Keratinocyte (primary cell): ENCODE data around the gene PRSS36. TPM values are rescaled to one million over a fixed set of nuclear protein-coding genes. Genes with fewer than 3 reads are reported as not detected.

Source experiments
- DNase-seq: peaks from one replicate; pipeline ENCODE4 v3.0.0-alpha.2; 2011; ENCODE audit warnings: low read depth, missing footprints, low spot score
- FAIRE-seq: peaks from 2 replicates; lab custom pipeline; 2011; peaks lifted over from hg19 to GRCh38; lab: Jason Lieb, UNC
- H2AFZ ChIP-seq: 2 replicates; pipeline ENCODE4 v1.6.0; 2012; ENCODE audit warnings: low read length, control low read depth, inconsistent platforms; ENCODE audit not compliant: control insufficient read depth
- H3K27ac ChIP-seq: 2 replicates; pipeline ENCODE4 v1.5.1; 2011; ENCODE audit warnings: low read length; ENCODE audit not compliant: control insufficient read depth, insufficient read depth
- H3K27me3 ChIP-seq: 3 replicates; pipeline ENCODE4 v1.6.0; 2011; ENCODE audit warnings: low read length; ENCODE audit not compliant: control insufficient read depth, insufficient read depth; ENCODE audit errors: extremely low read depth
- H3K36me3 ChIP-seq, 2 experiments: 2 replicates in 1 of 2; 3 replicates in 1 of 2; pipeline ENCODE4 v1.5.1; 2011; ENCODE audit warnings: low read length in 2 of 2, mild to moderate bottlenecking in 1 of 2; ENCODE audit not compliant: control insufficient read depth in 2 of 2, insufficient read depth in 2 of 2; ENCODE audit errors: extremely low read depth in 1 of 2
- H3K4me1 ChIP-seq: 3 replicates; pipeline ENCODE4 v1.5.1; 2011; ENCODE audit warnings: low read length; ENCODE audit not compliant: control insufficient read depth, insufficient read depth; ENCODE audit errors: extremely low read depth
- H3K4me2 ChIP-seq: 3 replicates; pipeline ENCODE4 v1.6.0; 2011; ENCODE audit warnings: low read depth, low read length; ENCODE audit not compliant: control insufficient read depth, insufficient read depth; ENCODE audit errors: extremely low read depth
- H3K4me3 ChIP-seq, 3 experiments: fragments of 200-600 bp in 1 of 3; sonication (generic) in 1 of 3; 2 replicates in 2 of 3; 3 replicates in 1 of 3; pipeline ENCODE4 v1.5.1; 2011 to 2016; ENCODE audit warnings: low read length in 3 of 3, mild to moderate bottlenecking in 3 of 3, control low read depth in 2 of 3, inconsistent platforms in 1 of 3, low read depth in 1 of 3, mixed read lengths in 1 of 3, mixed run types in 1 of 3, moderate library complexity in 1 of 3; ENCODE audit not compliant: control insufficient read depth in 2 of 3, insufficient read depth in 2 of 3; ENCODE audit errors: extremely low read depth in 1 of 3
- H3K79me2 ChIP-seq: 2 replicates; pipeline ENCODE4 v1.6.0; 2012; ENCODE audit warnings: low read length; ENCODE audit not compliant: control insufficient read depth, insufficient read depth
- H3K9ac ChIP-seq: 3 replicates; pipeline ENCODE4 v1.6.0; 2011; ENCODE audit warnings: low read length; ENCODE audit not compliant: control insufficient read depth, insufficient read depth; ENCODE audit errors: extremely low read depth
- H3K9me1 ChIP-seq: 3 replicates; pipeline ENCODE4 v1.6.0; 2011; ENCODE audit warnings: low read length; ENCODE audit not compliant: control insufficient read depth, insufficient read depth; ENCODE audit errors: extremely low read depth
- H3K9me3 ChIP-seq: 2 replicates; pipeline ENCODE4 v1.5.1; 2012; ENCODE audit warnings: low read depth, low read length; ENCODE audit not compliant: control insufficient read depth
- H4K20me1 ChIP-seq: 3 replicates; pipeline ENCODE4 v1.6.0; 2011; ENCODE audit warnings: low read length; ENCODE audit not compliant: control insufficient read depth, insufficient read depth; ENCODE audit errors: extremely low read depth
- CTCF ChIP-seq, 3 experiments: IDR thresholded peaks in 1 of 3; conservative IDR thresholded peaks in 1 of 3; optimal IDR thresholded peaks in 1 of 3; 2 replicates in 2 of 3; 3 replicates in 1 of 3; pipeline versions ENCODE3 to v1.5.1; 2011; ENCODE audit warnings: low read length in 3 of 3, mild to moderate bottlenecking in 3 of 3, moderate library complexity in 2 of 3, control low read depth in 1 of 3, inconsistent platforms in 1 of 3; ENCODE audit not compliant: insufficient read depth in 2 of 3; ENCODE audit errors: extremely low read depth in 1 of 3
- EZH2 ChIP-seq: IDR thresholded peaks from one replicate; pipeline ENCODE4 v1.6.1; 2012; ENCODE audit warnings: inconsistent platforms, mild to moderate bottlenecking, low read length, moderate library complexity
- dilution Hi-C: fragments of 300-500 bp; cut with MboI; formaldehyde crosslinking; loops from one replicate; pipeline ENCODE4 v1.7.0; 2020; ENCODE audit warnings: low sequenced_read_pairs; ENCODE audit not compliant: extremely low pct_ligation_motif_present
- polyA plus RNA-seq, 5 experiments: library from polyadenylated mRNA; depleted of rRNA in 3 of 5; stranded (reverse) in 3 of 5; stranded (forward) in 1 of 5; unstranded in 1 of 5; fragments of >200 nt; gene quantifications; 1 replicate in 1 of 5; 2 replicates in 3 of 5; 3 replicates in 1 of 5; pipeline versions ENCODE4 v1.2.1 to v1.2.3, GENCODE V29; 2011 to 2012; ENCODE audit warnings: missing spikeins in 2 of 5, low read depth in 1 of 5, low replicate concordance in 1 of 5

The PRSS36 gene
- polyA plus RNA-seq, 1 donor (not counting 4 experiments of a cell fraction or from before 2014, with no cell fraction given), result 0.43 TPM

GRCh38 chr16:31143011-31143693 is 6.7 kb downstream of the PRSS36 start:
- Histone ChIP-seq H3K4me1 (peaks cover 34% of the 10 kb centered on the region), H3K9me1 (no peaks in the 10 kb centered on the region), H3K9ac (peak overlapping the region; percentile 44), H3K79me2 (no peaks in the 10 kb centered on the region), H3K9me3 (no peaks in the 10 kb centered on the region), H3K27me3 (no peaks in the 10 kb centered on the region), H3K4me3 (peak overlapping the region in 1 of 3 experiments; percentile 49), H3K27ac (no peak overlapping the region), H2AFZ (peak overlapping the region; percentile 93), H4K20me1 (no peaks in the 10 kb centered on the region), H3K4me2 (peak overlapping the region; percentile 66), H3K36me3 (no peaks in the 10 kb centered on the region)
- dilution Hi-C loops, result no loop called here
- DNase-seq (no peak), FAIRE-seq (no peak)
- TF ChIP-seq EZH2 (no peak), CTCF (optimal IDR thresholded peaks at IDR 0.05 in 1 of 3, IDR thresholded peaks at IDR 0.05 in 1 of 3, conservative IDR thresholded peaks at IDR 0.05 in 1 of 3; ENCODE audit: extremely low read depth in 1 of 3, insufficient read depth in 2 of 3, low read length in 3 of 3) (no peak)

- peak; percentile 61 to 96 (median 88) for TF ChIP-seq CTCF (optimal IDR thresholded peaks at IDR 0.05 in 1 of 3, IDR thresholded peaks at IDR 0.05 in 1 of 3, conservative IDR thresholded peaks at IDR 0.05 in 1 of 3; ENCODE audit: extremely low read depth in 1 of 3, insufficient read depth in 2 of 3, low read length in 3 of 3)
- no peak for TF ChIP-seq EZH2
- Histone ChIP-seq H4K20me1 (no peaks in the 10 kb centered on the region), H3K4me3 (peak overlapping the region; percentile 13 to 64 (median 53)), H3K79me2 (no peaks in the 10 kb centered on the region), H3K36me3 (no peaks in the 10 kb centered on the region), H3K9me1 (no peaks in the 10 kb centered on the region), H3K27ac (peak overlapping the region; percentile 85), H2AFZ (peak overlapping the region; percentile 93), H3K9ac (peak overlapping the region; percentile 69), H3K9me3 (no peaks in the 10 kb centered on the region), H3K4me2 (peak overlapping the region; percentile 90), H3K4me1 (peaks cover 33% of the 10 kb centered on the region), H3K27me3 (no peaks in the 10 kb centered on the region)
- peak; percentile 23 for FAIRE-seq
- peak; percentile 93 for DNase-seq
- dilution Hi-C loops, result no loop called here
These were observed 7.5 kb downstream of the PRSS36 start for GRCh38 chr16:31142109-31143010.
